RWPE1 (cell line): ENCODE measurements around the gene ARRDC4.

ENCODE experiments used
- CTCF ChIA-PET: fragments of 350-600 bp; sonication (Branson Sonifier 250); formaldehyde crosslinking; extraction: SDS; loops from one replicate; lab custom pipeline; 2021; lab: Yijun Ruan, JAX
- POLR2A ChIA-PET: fragments of 400-600 bp; formaldehyde crosslinking; extraction: SDS; loops from one replicate; lab custom pipeline; 2020; ENCODE audit warnings: antibody characterized with exemption; ENCODE audit not compliant: low non-redundant PET; lab: Yijun Ruan, JAX
- DNase-seq: peaks from one replicate; pipeline ENCODE4 v3.0.0; 2012; ENCODE audit warnings: low spot score
- H3K27ac ChIP-seq: fragments of 450-650 bp; 2 replicates; pipeline ENCODE4 v1.5.1; 2017
- CTCF ChIP-seq: fragments of 450-650 bp; conservative IDR thresholded peaks from 2 replicates; pipeline ENCODE4 v1.5.1; 2017; ENCODE audit warnings: low read depth, mild to moderate bottlenecking

Gene ARRDC4

GRCh38 chr15:97930230-97930629 lies 30.3 kb upstream of the ARRDC4 start:
- no peak for DNase-seq
- ChIA-PET CTCF (interaction anchor here (0.6 kb wide), 1 partner anchor 857 kb away, joined by 3 read pairs; no protein-coding TSS in a partner anchor), POLR2A (no interaction called here)
- no peak for TF ChIP-seq CTCF
- no peak overlapping the region for H3K27ac ChIP-seq

GRCh38 chr15:97931314-97931713 lies 29.2 kb upstream of the ARRDC4 start:
- DNase-seq, result no peak
- ChIA-PET CTCF (no interaction called here), POLR2A (no interaction called here)
- H3K27ac ChIP-seq, result no peak overlapping the region
- no peak for TF ChIP-seq CTCF

GRCh38 chr15:97933589-97933988 lies 26.9 kb upstream of the ARRDC4 start:
- ChIA-PET CTCF (no interaction called here), POLR2A (no interaction called here)
- no peak overlapping the region for H3K27ac ChIP-seq
- TF ChIP-seq CTCF, result no peak
- no peak for DNase-seq

- ChIA-PET POLR2A (no interaction called here), CTCF (interaction anchor here (0.6 kb wide), 1 partner anchor 18 kb away, joined by 4 read pairs; no protein-coding TSS in a partner anchor)
- DNase-seq, result no peak
- no peak for TF ChIP-seq CTCF
- no peak overlapping the region for H3K27ac ChIP-seq
Measured at GRCh38 chr15:97940993-97941392, 19.5 kb upstream of the ARRDC4 start.

- no peak overlapping the region for H3K27ac ChIP-seq
- no peak for TF ChIP-seq CTCF
- ChIA-PET CTCF (interaction anchor here (0.6 kb wide), 1 partner anchor 18 kb away, joined by 4 read pairs; no protein-coding TSS in a partner anchor), POLR2A (no interaction called here)
- DNase-seq, result no peak
Measured at GRCh38 chr15:97941572-97941971, 18.9 kb upstream of the ARRDC4 start.

GRCh38 chr15:97944724-97945123 lies 15.8 kb upstream of the ARRDC4 start:
- DNase-seq, result no peak
- no peak overlapping the region for H3K27ac ChIP-seq
- ChIA-PET POLR2A (no interaction called here), CTCF (no interaction called here)
- no peak for TF ChIP-seq CTCF
